ENCODE measurements around the gene CTTNBP2NL. TPM values are rescaled to one million over a fixed set of nuclear protein-coding genes. Genes with fewer than 3 reads are reported as not detected.
"Not testable (repeated sequence)": the region's sequence is repeated elsewhere in the genome, so short reads cannot be mapped to it uniquely, and the experiment has no call there.

CTTNBP2NL gene
- total and polyA plus RNA-seq, 7 donors = 1.2 to 9.4 (median 4.7) TPM

DNA sequence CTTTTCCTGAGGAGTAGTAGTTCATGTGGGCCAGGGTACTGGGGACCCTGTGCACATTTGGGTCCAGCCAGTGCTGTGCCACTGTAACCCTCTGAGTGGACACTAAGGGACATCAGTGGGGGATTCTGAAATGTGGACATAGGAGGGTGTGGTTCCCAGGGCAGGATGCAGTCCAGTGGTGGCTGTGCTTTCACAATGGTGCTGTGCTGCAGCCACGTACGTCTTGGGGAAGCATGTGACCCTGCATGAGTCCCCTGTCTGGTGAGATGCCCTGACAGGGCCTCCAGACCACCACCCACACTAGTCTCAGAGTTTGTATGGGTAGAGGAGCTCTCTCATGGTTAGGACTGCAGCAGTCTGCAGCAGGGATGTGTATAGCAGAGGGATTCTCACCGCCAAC lies 75.0 kb downstream of the CTTNBP2NL start:
- no peak for ATAC-seq
- TF ChIP-seq, protein P1, sequence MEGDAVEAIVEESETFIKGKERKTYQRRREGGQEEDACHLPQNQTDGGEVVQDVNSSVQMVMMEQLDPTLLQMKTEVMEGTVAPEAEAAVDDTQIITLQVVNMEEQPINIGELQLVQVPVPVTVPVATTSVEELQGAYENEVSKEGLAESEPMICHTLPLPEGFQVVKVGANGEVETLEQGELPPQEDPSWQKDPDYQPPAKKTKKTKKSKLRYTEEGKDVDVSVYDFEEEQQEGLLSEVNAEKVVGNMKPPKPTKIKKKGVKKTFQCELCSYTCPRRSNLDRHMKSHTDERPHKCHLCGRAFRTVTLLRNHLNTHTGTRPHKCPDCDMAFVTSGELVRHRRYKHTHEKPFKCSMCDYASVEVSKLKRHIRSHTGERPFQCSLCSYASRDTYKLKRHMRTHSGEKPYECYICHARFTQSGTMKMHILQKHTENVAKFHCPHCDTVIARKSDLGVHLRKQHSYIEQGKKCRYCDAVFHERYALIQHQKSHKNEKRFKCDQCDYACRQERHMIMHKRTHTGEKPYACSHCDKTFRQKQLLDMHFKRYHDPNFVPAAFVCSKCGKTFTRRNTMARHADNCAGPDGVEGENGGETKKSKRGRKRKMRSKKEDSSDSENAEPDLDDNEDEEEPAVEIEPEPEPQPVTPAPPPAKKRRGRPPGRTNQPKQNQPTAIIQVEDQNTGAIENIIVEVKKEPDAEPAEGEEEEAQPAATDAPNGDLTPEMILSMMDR (IDR thresholded peaks at IDR 0.05) = no peak

DNA sequence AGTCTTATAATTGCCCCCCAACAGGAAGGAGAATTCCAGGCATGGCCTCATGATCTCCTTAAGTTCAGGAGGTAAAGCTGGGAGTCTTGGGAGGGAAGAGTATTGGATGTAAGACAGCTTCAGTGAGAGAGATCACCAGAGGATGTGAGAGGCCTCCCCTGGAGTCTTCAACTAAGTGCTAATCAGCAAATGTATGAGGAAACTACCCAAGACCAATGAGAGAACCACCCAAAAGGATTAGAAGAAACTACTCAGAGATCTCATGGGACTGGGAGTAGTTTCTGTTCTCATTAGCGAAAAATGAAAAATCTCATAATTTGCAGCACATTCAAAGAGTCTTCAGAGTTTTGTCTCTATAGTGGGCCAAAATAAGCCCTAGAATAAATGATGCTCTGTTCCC lies 76.1 kb downstream of the CTTNBP2NL start:
- H3K36me3 ChIP-seq (ENCODE audit: insufficient read depth in 1 of 2, low read depth in 1 of 2) = no peaks in the 10 kb centered on the region
- no peak for ATAC-seq
- no peaks in the 10 kb centered on the region for H3K27me3 ChIP-seq (ENCODE audit: insufficient read depth in 3 of 3, low read length in 2 of 3)
- H3K4me1 ChIP-seq = no peaks in the 10 kb centered on the region
- WGBS, 3 donors = 87 to 90% (median 88%) methylated on average over 1 of the region's 1 CpG
- intact Hi-C loops (cut with DNase I) = no loop called here
- H3K9me3 ChIP-seq = no peaks in the 10 kb centered on the region
- no peak overlapping the region for H3K27ac ChIP-seq
- no peak overlapping the region for H3K4me3 ChIP-seq
- no peak for DNase-seq
- TF ChIP-seq, protein P1 (IDR thresholded peaks at IDR 0.05) = no peak

More for the DNA sequence above, 75.0 kb downstream of the CTTNBP2NL start:
- Histone ChIP-seq H3K36me3 (ENCODE audit: insufficient read depth in 1 of 2, low read depth in 1 of 2) (no peaks in the 10 kb centered on the region), H3K4me3 (no peak overlapping the region), H3K27me3 (ENCODE audit: insufficient read depth in 3 of 3, low read length in 2 of 3) (no peaks in the 10 kb centered on the region), H3K4me1 (no peaks in the 10 kb centered on the region), H3K9me3 (no peaks in the 10 kb centered on the region), H3K27ac (no peak overlapping the region)
- intact Hi-C loops (cut with DNase I) = no loop called here
- 58 to 78% (median 75%) methylated on average over 3 of the region's 3 CpGs for WGBS, 3 donors
- no peak for DNase-seq

DNA sequence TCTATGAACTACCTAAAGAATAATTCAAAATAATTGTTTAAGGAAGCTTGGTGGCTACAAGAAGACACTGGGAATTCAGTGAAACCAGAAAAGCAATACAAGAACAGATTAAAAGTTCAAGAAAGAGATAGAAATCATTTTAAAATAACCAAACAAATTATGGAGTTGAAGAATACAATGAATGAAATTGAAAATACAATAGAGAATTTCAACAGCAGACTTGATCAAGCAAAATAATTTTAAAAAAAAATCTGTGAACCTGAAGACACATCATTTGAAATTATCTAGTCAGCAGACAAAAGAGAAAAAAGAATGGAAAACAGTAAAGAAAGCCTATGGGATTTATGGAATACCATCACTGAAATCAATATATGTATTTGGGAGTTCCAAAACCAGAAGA lies 81.5 kb downstream of the CTTNBP2NL start:
- H3K4me1 ChIP-seq = no peaks in the 10 kb centered on the region
- TF ChIP-seq, protein P1 (IDR thresholded peaks at IDR 0.05) = no peak
- H3K4me3 ChIP-seq = no peak overlapping the region
- no peaks in the 10 kb centered on the region for H3K27me3 ChIP-seq (ENCODE audit: insufficient read depth in 3 of 3, low read length in 2 of 3)
- no peak overlapping the region for H3K27ac ChIP-seq
- H3K36me3 ChIP-seq (ENCODE audit: insufficient read depth in 1 of 2, low read depth in 1 of 2) = no peaks in the 10 kb centered on the region
- DNase-seq = no peak
- no peak for ATAC-seq
- peaks cover 6% of the 10 kb centered on the region for H3K9me3 ChIP-seq
- intact Hi-C loops (cut with DNase I) = no loop called here

DNA sequence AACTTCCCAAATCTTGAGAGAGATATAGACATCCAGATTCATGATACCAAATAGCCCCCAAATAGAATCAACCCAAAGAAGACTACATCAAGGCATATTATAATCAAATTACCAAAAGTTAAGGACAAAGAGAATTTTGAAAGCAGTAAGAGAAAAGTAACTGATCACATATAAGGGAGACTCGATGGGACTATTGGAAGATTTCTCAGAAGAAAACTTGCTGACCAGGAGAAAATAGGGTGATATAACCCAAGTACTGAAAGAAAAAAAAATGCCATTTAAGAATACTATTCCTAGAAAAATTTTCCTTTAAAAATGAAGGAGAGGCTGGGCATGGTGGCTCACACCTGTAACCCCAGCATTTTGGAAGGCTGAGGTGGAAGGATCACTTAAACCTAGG lies 82.3 kb downstream of the CTTNBP2NL start:
- H3K4me3 ChIP-seq = no peak overlapping the region
- WGBS, 3 donors = 97 to 100% (median 97%) methylated on average over 1 of the region's 1 CpG
- TF ChIP-seq, protein P1 (IDR thresholded peaks at IDR 0.05) = no peak
- peaks cover 6% of the 10 kb centered on the region for H3K9me3 ChIP-seq
- intact Hi-C loops (cut with DNase I) = no loop called here
- no peak for ATAC-seq
- no peaks in the 10 kb centered on the region for H3K36me3 ChIP-seq (ENCODE audit: insufficient read depth in 1 of 2, low read depth in 1 of 2)
- no peaks in the 10 kb centered on the region for H3K4me1 ChIP-seq
- H3K27ac ChIP-seq = no peak overlapping the region
- no peaks in the 10 kb centered on the region for H3K27me3 ChIP-seq (ENCODE audit: insufficient read depth in 3 of 3, low read length in 2 of 3)
- DNase-seq = no peak

DNA sequence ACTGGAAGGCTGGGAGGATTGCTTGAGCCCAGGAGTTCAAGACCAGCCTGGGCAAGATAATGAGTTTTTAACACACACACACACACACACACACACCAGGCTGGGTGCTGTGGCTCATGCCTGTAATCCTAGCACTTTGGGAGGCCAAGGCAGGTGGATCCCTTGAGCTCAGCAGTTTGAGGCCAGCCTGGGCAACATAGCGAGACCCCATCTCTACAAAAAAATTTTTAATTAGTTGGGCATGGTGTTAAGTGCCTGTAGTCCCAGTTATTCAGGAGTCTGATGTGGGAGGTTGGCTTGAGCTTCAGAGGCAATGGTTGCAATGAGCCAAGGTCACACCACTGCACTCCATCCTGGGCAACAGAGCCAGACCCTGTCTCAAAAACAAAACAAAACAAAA lies 90.0 kb downstream of the CTTNBP2NL start:
- H3K4me1 ChIP-seq; H3K27me3 ChIP-seq (ENCODE audit: insufficient read depth in 3 of 3, low read length in 2 of 3); H3K36me3 ChIP-seq (ENCODE audit: insufficient read depth in 1 of 2, low read depth in 1 of 2); H3K27ac ChIP-seq; intact Hi-C loops (cut with DNase I); H3K4me3 ChIP-seq; H3K9me3 ChIP-seq; ATAC-seq; DNase-seq: not testable (repeated sequence)
- WGBS, 3 donors = 85 to 96% (median 88%) methylated on average over 1 of the region's 1 CpG

DNA sequence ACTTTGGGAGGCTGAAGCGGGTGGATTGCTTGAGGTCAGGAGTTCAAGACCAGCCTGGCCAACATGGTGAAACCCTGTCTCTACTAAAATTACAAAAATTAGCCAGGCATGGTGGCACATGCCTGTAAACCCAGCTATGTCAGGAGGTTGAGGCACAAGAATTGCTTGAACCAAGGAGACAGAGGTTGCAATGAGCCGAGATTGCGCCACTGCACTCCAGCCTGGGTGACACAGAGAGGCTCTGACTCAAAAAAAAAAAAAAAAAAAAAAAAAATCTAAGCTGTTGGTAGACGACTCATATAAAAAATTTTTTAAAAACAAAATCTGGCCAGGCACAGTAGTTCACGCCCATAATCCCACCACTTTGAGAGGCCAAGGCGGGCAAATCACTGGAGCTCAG lies 91.7 kb downstream of the CTTNBP2NL start:
- WGBS, 3 donors = 77 to 88% (median 86%) methylated on average over 6 of the region's 6 CpGs
- H3K4me3 ChIP-seq; intact Hi-C loops (cut with DNase I); DNase-seq; H3K27me3 ChIP-seq (ENCODE audit: insufficient read depth in 3 of 3, low read length in 2 of 3); H3K36me3 ChIP-seq (ENCODE audit: insufficient read depth in 1 of 2, low read depth in 1 of 2); H3K4me1 ChIP-seq; H3K27ac ChIP-seq; H3K9me3 ChIP-seq; ATAC-seq: not testable (repeated sequence)
